ENCODE data around the gene PSMB11. TPM values are rescaled to one million over a fixed set of nuclear protein-coding genes. Genes with fewer than 3 reads are reported as not detected.

The PSMB11 gene
- total RNA-seq, 1 donor from 2014 or later = not detected

- Histone ChIP-seq H3K4me3 (no peak overlapping the region), H4K20me1 (ENCODE audit: low read depth) (no peaks in the 10 kb centered on the region), H2AFZ (replicated peaks) (no peak overlapping the region), H3K27ac (no peak overlapping the region), H3K4me2 (no peak overlapping the region), H3K36me3 (no peaks in the 10 kb centered on the region), H3K9ac (no peak overlapping the region), H3K9me3 (ENCODE audit: low read depth) (no peaks in the 10 kb centered on the region), H3K79me2 (ENCODE audit: low read depth) (peaks cover 7% of the 10 kb centered on the region), H3F3A (ENCODE audit: low read depth) (peaks cover 48% of the 10 kb centered on the region), H3K4me1 (peaks cover 19% of the 10 kb centered on the region), H3K27me3 (no peaks in the 10 kb centered on the region)
- H3K27me3 Mint-ChIP-seq (ENCODE audit: insufficient read depth, low read depth) = peaks cover 8% of the 10 kb centered on the region
- peaks cover 2% of the 10 kb centered on the region for H3K9me3 Mint-ChIP-seq
- TF ChIP-seq EZH2 (IDR thresholded peaks at IDR 0.05) (no peak), EZH2phosphoT487 (IDR thresholded peaks at IDR 0.05) (no peak)
- TF ChIP-seq, protein P1, sequence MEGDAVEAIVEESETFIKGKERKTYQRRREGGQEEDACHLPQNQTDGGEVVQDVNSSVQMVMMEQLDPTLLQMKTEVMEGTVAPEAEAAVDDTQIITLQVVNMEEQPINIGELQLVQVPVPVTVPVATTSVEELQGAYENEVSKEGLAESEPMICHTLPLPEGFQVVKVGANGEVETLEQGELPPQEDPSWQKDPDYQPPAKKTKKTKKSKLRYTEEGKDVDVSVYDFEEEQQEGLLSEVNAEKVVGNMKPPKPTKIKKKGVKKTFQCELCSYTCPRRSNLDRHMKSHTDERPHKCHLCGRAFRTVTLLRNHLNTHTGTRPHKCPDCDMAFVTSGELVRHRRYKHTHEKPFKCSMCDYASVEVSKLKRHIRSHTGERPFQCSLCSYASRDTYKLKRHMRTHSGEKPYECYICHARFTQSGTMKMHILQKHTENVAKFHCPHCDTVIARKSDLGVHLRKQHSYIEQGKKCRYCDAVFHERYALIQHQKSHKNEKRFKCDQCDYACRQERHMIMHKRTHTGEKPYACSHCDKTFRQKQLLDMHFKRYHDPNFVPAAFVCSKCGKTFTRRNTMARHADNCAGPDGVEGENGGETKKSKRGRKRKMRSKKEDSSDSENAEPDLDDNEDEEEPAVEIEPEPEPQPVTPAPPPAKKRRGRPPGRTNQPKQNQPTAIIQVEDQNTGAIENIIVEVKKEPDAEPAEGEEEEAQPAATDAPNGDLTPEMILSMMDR (IDR thresholded peaks at IDR 0.05) = no peak
- peaks cover 46% of the 10 kb centered on the region for H3K4me1 Mint-ChIP-seq
- peak overlapping the region; percentile 25 for H3K4me3 Mint-ChIP-seq
- DNase-seq (ENCODE audit: low spot score) = no peak
- peaks cover 4% of the 10 kb centered on the region for H3K36me3 Mint-ChIP-seq
- peak overlapping the region; percentile 59 for H3K27ac Mint-ChIP-seq
These were observed 33.2 kb upstream of the PSMB11 start for GRCh38 chr14:23008831-23009230.

DNA sequence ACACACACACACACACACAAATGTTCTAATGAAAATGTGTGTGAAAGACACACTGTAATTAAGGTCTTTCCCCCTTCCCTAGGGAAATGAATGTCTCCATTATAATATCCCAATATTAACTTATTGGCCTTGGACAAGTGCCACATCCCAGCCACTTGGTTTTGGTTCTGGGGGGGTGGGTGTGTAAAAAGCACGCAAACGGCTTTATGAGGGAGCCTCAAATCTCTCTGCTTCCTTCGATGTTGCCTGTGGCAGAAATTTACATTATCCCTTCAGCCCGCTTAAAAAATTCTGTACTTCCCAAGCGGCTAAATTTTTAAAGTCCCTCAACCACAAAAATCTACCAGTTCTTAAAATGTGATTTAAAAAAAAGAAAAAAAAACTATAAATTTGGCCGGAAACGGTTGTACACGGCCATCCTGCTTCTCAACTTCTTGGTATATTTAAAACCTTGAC is 32.5 kb upstream of the PSMB11 start:
- peak overlapping the region; percentile 30 for H3K4me3 ChIP-seq
- H3F3A ChIP-seq (ENCODE audit: low read depth) = peaks cover 48% of the 10 kb centered on the region
- Mint-ChIP-seq H3K4me3 (peak overlapping the region; percentile 89), H3K27me3 (ENCODE audit: insufficient read depth, low read depth) (peaks cover 8% of the 10 kb centered on the region), H3K4me1 (peaks cover 46% of the 10 kb centered on the region), H3K27ac (peak overlapping the region; percentile 96), H3K36me3 (peaks cover 4% of the 10 kb centered on the region), H3K9me3 (peaks cover 2% of the 10 kb centered on the region)
- no peaks in the 10 kb centered on the region for H3K9me3 ChIP-seq (ENCODE audit: low read depth)
- H3K9ac ChIP-seq = no peak overlapping the region
- no peaks in the 10 kb centered on the region for H4K20me1 ChIP-seq (ENCODE audit: low read depth)
- no peaks in the 10 kb centered on the region for H3K36me3 ChIP-seq
- peak overlapping the region; percentile 65 for H3K4me2 ChIP-seq
- H3K4me1 ChIP-seq = peaks cover 19% of the 10 kb centered on the region
- TF ChIP-seq EZH2phosphoT487 (IDR thresholded peaks at IDR 0.05) (no peak), EZH2 (IDR thresholded peaks at IDR 0.05) (no peak)
- TF ChIP-seq, protein P1 (IDR thresholded peaks at IDR 0.05) = no peak
- peak overlapping the region; percentile 84 for H2AFZ ChIP-seq (replicated peaks)
- no peak for DNase-seq (ENCODE audit: low spot score)
- no peaks in the 10 kb centered on the region for H3K27me3 ChIP-seq
- no peak overlapping the region for H3K27ac ChIP-seq
- H3K79me2 ChIP-seq (ENCODE audit: low read depth) = peaks cover 7% of the 10 kb centered on the region

GRCh38 chr14:23009939-23010726 is 31.9 kb upstream of the PSMB11 start, which contains the start of gene C14orf93:
C14orf93 (minus strand) TSS chr14:23010143; CDS start chr14:22999023, 11,120 bp downstream.
- Histone ChIP-seq H3K4me1 (peaks cover 19% of the 10 kb centered on the region), H2AFZ (replicated peaks) (peak within 1 kb of the TSS; percentile 84), H3K27ac (no peak within 1 kb of the TSS), H3K9me3 (ENCODE audit: low read depth) (no peaks in the 10 kb centered on the region), H3K4me2 (peak within 1 kb of the TSS; percentile 65), H3K79me2 (ENCODE audit: low read depth) (peaks cover 7% of the 10 kb centered on the region), H3K36me3 (no peaks in the 10 kb centered on the region), H3F3A (ENCODE audit: low read depth) (peaks cover 48% of the 10 kb centered on the region), H3K9ac (no peak within 1 kb of the TSS), H4K20me1 (ENCODE audit: low read depth) (no peaks in the 10 kb centered on the region), H3K27me3 (no peaks in the 10 kb centered on the region), H3K4me3 (peak within 1 kb of the TSS; percentile 30)
- peak; percentile 77 for DNase-seq (ENCODE audit: low spot score)
- peaks cover 2% of the 10 kb centered on the region for H3K9me3 Mint-ChIP-seq
- H3K4me1 Mint-ChIP-seq = peaks cover 43% of the 10 kb centered on the region
- peaks cover 8% of the 10 kb centered on the region for H3K27me3 Mint-ChIP-seq (ENCODE audit: insufficient read depth, low read depth)
- TF ChIP-seq EZH2 (IDR thresholded peaks at IDR 0.05) (no peak), EZH2phosphoT487 (IDR thresholded peaks at IDR 0.05) (no peak)
- TF ChIP-seq, protein P1 (IDR thresholded peaks at IDR 0.05) = no peak
- peak within 1 kb of the TSS; percentile 89 for H3K4me3 Mint-ChIP-seq
- H3K27ac Mint-ChIP-seq = peak within 1 kb of the TSS; percentile 96
- H3K36me3 Mint-ChIP-seq = peaks cover 4% of the 10 kb centered on the region

All from neural progenitor cell (in vitro differentiated cells).